ENCODE results near the gene FBN1.

GRCh38 chr15:48693484-48693883 lies 48.0 kb upstream of the FBN1 start:
- TF ChIP-seq CTCF (IDR thresholded peaks at IDR 0.05) (no peak), POLR2A (IDR thresholded peaks at IDR 0.05) (no peak)
